Gastrocnemius medialis (tissue), 4 donors: ENCODE results near the gene CLP1.
"Not testable (repeated sequence)": the region's sequence is repeated elsewhere in the genome, so short reads cannot be mapped to it uniquely, and the experiment has no call there.

ENCODE experiments used
- POLR2A ChIP-seq, 2 donors: fragments of 450-650 bp; IDR thresholded peaks; one replicate each; pipeline ENCODE4 v1.6.1; 2017; ENCODE audit warnings: antibody characterized with exemption in 2 of 2, mild to moderate bottlenecking in 2 of 2, moderate library complexity in 2 of 2
- TF ChIP-seq, protein P1 (sequence below), 5 experiments: fragments of 450-650 bp in 3 of 5; fragments of 200-600 bp in 2 of 5; sonication (generic) in 2 of 5; IDR thresholded peaks in 4 of 5; conservative IDR thresholded peaks in 1 of 5; 1 replicate in 4 of 5; 2 replicates in 1 of 5; pipeline ENCODE4 v1.5.1; 2016 to 2019; ENCODE audit warnings: antibody characterized with exemption in 5 of 5, mild to moderate bottlenecking in 3 of 5, moderate library complexity in 3 of 5

DNA sequence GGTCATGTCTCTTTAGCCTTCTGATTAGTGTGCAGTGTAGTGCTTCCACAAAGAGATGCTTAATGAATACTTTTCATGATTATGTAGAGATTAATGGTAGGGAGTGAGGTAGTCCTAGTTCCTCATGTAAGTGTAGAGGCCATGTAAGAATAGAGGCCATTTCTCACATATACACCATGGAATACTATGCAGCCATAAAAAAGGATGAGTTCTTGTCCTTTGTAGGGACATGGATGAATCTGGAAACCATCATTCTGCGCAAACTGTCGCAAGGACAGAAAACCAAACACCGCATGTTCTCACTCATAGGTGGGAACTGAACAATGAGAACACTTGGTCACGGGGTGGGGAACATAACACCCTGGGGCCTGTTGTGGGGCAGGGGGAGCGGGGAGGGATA is 32.9 kb downstream of the CLP1 start:
- TF ChIP-seq, protein P1, sequence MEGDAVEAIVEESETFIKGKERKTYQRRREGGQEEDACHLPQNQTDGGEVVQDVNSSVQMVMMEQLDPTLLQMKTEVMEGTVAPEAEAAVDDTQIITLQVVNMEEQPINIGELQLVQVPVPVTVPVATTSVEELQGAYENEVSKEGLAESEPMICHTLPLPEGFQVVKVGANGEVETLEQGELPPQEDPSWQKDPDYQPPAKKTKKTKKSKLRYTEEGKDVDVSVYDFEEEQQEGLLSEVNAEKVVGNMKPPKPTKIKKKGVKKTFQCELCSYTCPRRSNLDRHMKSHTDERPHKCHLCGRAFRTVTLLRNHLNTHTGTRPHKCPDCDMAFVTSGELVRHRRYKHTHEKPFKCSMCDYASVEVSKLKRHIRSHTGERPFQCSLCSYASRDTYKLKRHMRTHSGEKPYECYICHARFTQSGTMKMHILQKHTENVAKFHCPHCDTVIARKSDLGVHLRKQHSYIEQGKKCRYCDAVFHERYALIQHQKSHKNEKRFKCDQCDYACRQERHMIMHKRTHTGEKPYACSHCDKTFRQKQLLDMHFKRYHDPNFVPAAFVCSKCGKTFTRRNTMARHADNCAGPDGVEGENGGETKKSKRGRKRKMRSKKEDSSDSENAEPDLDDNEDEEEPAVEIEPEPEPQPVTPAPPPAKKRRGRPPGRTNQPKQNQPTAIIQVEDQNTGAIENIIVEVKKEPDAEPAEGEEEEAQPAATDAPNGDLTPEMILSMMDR (IDR thresholded peaks at IDR 0.05 in 4 of 5, conservative IDR thresholded peaks at IDR 0.05 in 1 of 5), result not testable (repeated sequence)
- not testable (repeated sequence) for TF ChIP-seq POLR2A (IDR thresholded peaks at IDR 0.05)
